DND-41 (cell line): ENCODE measurements around the gene BLID.

Experiments
- ATAC-seq: fragments of 200-7000 bp; cut with Tn5 transposase; 3 replicates; pipeline ENCODE4 v1.9.1; 2021; ENCODE audit warnings: low read depth; ENCODE audit not compliant: insufficient read depth
- DNase-seq: peaks from one replicate; pipeline ENCODE4 v3.0.0-alpha.2; 2020
- H2AFZ ChIP-seq: 2 replicates; pipeline ENCODE4 v1.6.0; 2012; ENCODE audit warnings: low read depth, low read length
- H3K27ac ChIP-seq: 2 replicates; pipeline ENCODE4 v1.5.1; 2012; ENCODE audit warnings: low read length, inconsistent platforms
- H3K27me3 ChIP-seq: fragments of 200-600 bp; sonication (generic); 2 replicates; pipeline ENCODE4 v1.6.0; 2012; ENCODE audit warnings: low read length, mild to moderate bottlenecking, inconsistent platforms; ENCODE audit not compliant: insufficient read depth, poor library complexity
- H3K36me3 ChIP-seq: 2 replicates; pipeline ENCODE4 v1.5.1; 2012; ENCODE audit warnings: low read length, inconsistent platforms; ENCODE audit not compliant: insufficient read depth
- H3K4me1 ChIP-seq: 2 replicates; pipeline ENCODE4 v1.5.1; 2012; ENCODE audit warnings: mild to moderate bottlenecking, low read length; ENCODE audit not compliant: insufficient read depth
- H3K4me2 ChIP-seq: 2 replicates; pipeline ENCODE4 v1.6.0; 2012; ENCODE audit warnings: mild to moderate bottlenecking, moderate library complexity, low read length, inconsistent platforms; ENCODE audit not compliant: insufficient read depth
- H3K4me3 ChIP-seq, 2 experiments: fragments of 200-600 bp in 1 of 2; shearing (Covaris generic) in 1 of 2; 2 replicates each; pipeline ENCODE4 v1.5.1; 2012 to 2016; ENCODE audit warnings: inconsistent platforms in 2 of 2, low read length in 2 of 2, mild to moderate bottlenecking in 2 of 2, low read depth in 1 of 2, moderate library complexity in 1 of 2
- H3K79me2 ChIP-seq: 2 replicates; pipeline ENCODE4 v1.6.0; 2012; ENCODE audit warnings: low read length, inconsistent platforms; ENCODE audit not compliant: insufficient read depth
- H3K9ac ChIP-seq: 2 replicates; pipeline ENCODE4 v1.6.0; 2012; ENCODE audit warnings: low read depth, mild to moderate bottlenecking, inconsistent platforms, low read length, moderate library complexity
- H3K9me3 ChIP-seq: 2 replicates; pipeline ENCODE4 v1.5.1; 2012; ENCODE audit warnings: low read length, moderate library complexity, mild to moderate bottlenecking, inconsistent platforms; ENCODE audit not compliant: insufficient read depth, severe bottlenecking
- H4K20me1 ChIP-seq: 2 replicates; pipeline ENCODE4 v1.6.0; 2012; ENCODE audit warnings: low read length; ENCODE audit not compliant: insufficient read depth
- EZH2 ChIP-seq: IDR thresholded peaks from 3 replicates; pipeline ENCODE4 v1.6.1; 2012; ENCODE audit warnings: borderline replicate concordance, low read depth, mild to moderate bottlenecking, moderate library complexity, low read length, inconsistent platforms; ENCODE audit not compliant: severe bottlenecking
- TF ChIP-seq, protein P1 (sequence below): IDR thresholded peaks from 2 replicates; pipeline ENCODE4 v1.5.1; 2012; ENCODE audit warnings: borderline replicate concordance, low read length, moderate library complexity, mild to moderate bottlenecking; ENCODE audit not compliant: poor library complexity, severe bottlenecking; ENCODE audit errors: extremely low read depth

Gene BLID

GRCh38 chr11:122098261-122098980 is 17.6 kb downstream of the BLID start:
- Histone ChIP-seq H3K27me3 (peaks cover 31% of the 10 kb centered on the region), H3K4me2 (no peak overlapping the region), H3K4me1 (no peaks in the 10 kb centered on the region), H3K9ac (no peak overlapping the region), H3K27ac (no peak overlapping the region), H4K20me1 (no peaks in the 10 kb centered on the region), H3K9me3 (no peaks in the 10 kb centered on the region), H3K36me3 (no peaks in the 10 kb centered on the region), H3K79me2 (no peaks in the 10 kb centered on the region), H3K4me3 (no peak overlapping the region), H2AFZ (no peak overlapping the region)
- no peak for DNase-seq
- TF ChIP-seq, protein P1, sequence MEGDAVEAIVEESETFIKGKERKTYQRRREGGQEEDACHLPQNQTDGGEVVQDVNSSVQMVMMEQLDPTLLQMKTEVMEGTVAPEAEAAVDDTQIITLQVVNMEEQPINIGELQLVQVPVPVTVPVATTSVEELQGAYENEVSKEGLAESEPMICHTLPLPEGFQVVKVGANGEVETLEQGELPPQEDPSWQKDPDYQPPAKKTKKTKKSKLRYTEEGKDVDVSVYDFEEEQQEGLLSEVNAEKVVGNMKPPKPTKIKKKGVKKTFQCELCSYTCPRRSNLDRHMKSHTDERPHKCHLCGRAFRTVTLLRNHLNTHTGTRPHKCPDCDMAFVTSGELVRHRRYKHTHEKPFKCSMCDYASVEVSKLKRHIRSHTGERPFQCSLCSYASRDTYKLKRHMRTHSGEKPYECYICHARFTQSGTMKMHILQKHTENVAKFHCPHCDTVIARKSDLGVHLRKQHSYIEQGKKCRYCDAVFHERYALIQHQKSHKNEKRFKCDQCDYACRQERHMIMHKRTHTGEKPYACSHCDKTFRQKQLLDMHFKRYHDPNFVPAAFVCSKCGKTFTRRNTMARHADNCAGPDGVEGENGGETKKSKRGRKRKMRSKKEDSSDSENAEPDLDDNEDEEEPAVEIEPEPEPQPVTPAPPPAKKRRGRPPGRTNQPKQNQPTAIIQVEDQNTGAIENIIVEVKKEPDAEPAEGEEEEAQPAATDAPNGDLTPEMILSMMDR: no peak
- TF ChIP-seq EZH2: no peak
- no peak for ATAC-seq

DNA sequence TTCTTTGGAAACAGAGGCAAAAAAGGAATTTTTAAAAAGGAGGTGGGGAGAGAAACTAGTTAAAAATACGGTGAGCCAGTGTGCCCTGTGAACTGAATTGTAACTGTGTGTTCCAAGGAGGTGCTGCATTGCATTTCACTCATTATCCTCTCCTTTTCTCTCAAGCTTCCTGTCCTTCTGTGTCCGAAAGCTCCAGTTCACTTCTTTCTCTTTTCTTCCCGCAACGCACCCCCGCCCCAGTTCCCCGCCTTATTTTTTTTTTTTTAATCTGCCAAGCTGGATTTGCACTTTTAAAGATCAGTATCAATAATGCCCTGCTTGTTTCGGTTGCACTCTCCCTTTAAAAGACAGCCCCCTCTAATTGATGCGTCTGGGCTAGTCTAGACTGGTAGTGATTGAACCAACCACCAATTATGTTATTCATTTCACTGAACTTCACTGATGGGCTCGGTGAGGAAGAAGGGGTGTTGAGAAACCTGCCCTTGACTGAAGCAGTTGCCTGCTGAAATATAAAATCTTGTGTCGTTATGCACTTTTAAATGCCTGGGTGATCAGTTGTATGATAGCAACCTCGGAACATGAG is 18.5 kb downstream of the BLID start:
- Histone ChIP-seq H3K36me3 (no peaks in the 10 kb centered on the region), H3K4me2 (no peak overlapping the region), H3K27ac (no peak overlapping the region), H3K9me3 (no peaks in the 10 kb centered on the region), H3K79me2 (no peaks in the 10 kb centered on the region), H3K4me1 (no peaks in the 10 kb centered on the region), H2AFZ (no peak overlapping the region), H3K4me3 (no peak overlapping the region), H3K9ac (no peak overlapping the region), H3K27me3 (peaks cover 31% of the 10 kb centered on the region), H4K20me1 (no peaks in the 10 kb centered on the region)
- ATAC-seq (no peak), DNase-seq (no peak)
- no peak for TF ChIP-seq EZH2
- TF ChIP-seq, protein P1: no peak

GRCh38 chr11:122096272-122097112 is 19.5 kb downstream of the BLID start:
- H3K9ac ChIP-seq: no peak overlapping the region
- H3K79me2 ChIP-seq: no peaks in the 10 kb centered on the region
- DNase-seq (no peak), ATAC-seq (no peak)
- H3K27ac ChIP-seq: no peak overlapping the region
- no peaks in the 10 kb centered on the region for H3K9me3 ChIP-seq
- no peak overlapping the region for H2AFZ ChIP-seq
- TF ChIP-seq, protein P1: no peak
- no peak for TF ChIP-seq EZH2
- no peak overlapping the region for H3K4me2 ChIP-seq
- H3K36me3 ChIP-seq: no peaks in the 10 kb centered on the region
- peaks cover 23% of the 10 kb centered on the region for H3K27me3 ChIP-seq
- H3K4me3 ChIP-seq: no peak overlapping the region
- no peaks in the 10 kb centered on the region for H3K4me1 ChIP-seq
- no peaks in the 10 kb centered on the region for H4K20me1 ChIP-seq
